H1 (cell line): ENCODE results near the gene METTL18. TPM values are rescaled to one million over a fixed set of nuclear protein-coding genes. Genes with fewer than 3 reads are reported as not detected.

Experiments
- CTCF ChIA-PET: fragments of 300-600 bp; sonication (Branson Sonifier 250); formaldehyde crosslinking; loops from one replicate; lab custom pipeline; 2021; ENCODE audit not compliant: partially characterized antibody; lab: Charles Lee
- POLR2A ChIA-PET: fragments of 300-600 bp; sonication (Branson Sonifier 250); formaldehyde crosslinking; loops from one replicate; lab custom pipeline; 2021; ENCODE audit warnings: inconsistent platforms; ENCODE audit not compliant: partially characterized antibody; lab: Charles Lee
- DNase-seq, 2 experiments: peaks; one replicate each; pipeline versions ENCODE4 v3.0.0 to v3.0.0-alpha.2; 2010 to 2022; ENCODE audit warnings: low spot score in 2 of 2, low read depth in 1 of 2, mixed read lengths in 1 of 2
- FAIRE-seq: peaks from 2 replicates; lab custom pipeline; 2011; peaks lifted over from hg19 to GRCh38; lab: Jason Lieb, UNC
- H2AFZ ChIP-seq: 2 replicates; pipeline ENCODE4 v1.8.1; 2012; ENCODE audit warnings: low read length, inconsistent platforms
- H2AK5ac ChIP-seq: 2 replicates; pipeline ENCODE4 v1.6.1; 2013; ENCODE audit warnings: low read depth, low read length
- H2BK120ac ChIP-seq: replicated peaks from 2 replicates; pipeline ENCODE3; 2013; ENCODE audit warnings: low read depth, low read length, inconsistent platforms
- H2BK12ac ChIP-seq: 2 replicates; pipeline ENCODE4 v1.6.1; 2013; ENCODE audit warnings: low read depth, low read length
- H2BK15ac ChIP-seq: 2 replicates; pipeline ENCODE4 v1.6.1; 2013; ENCODE audit warnings: low read length
- H2BK20ac ChIP-seq: 2 replicates; pipeline ENCODE4 v1.6.1; 2013; ENCODE audit warnings: low read length
- H2BK5ac ChIP-seq: 2 replicates; pipeline ENCODE4 v1.6.1; 2013; ENCODE audit warnings: low read depth, low read length
- H3K14ac ChIP-seq: 2 replicates; pipeline ENCODE4 v1.6.1; 2013; ENCODE audit warnings: inconsistent platforms; ENCODE audit not compliant: insufficient read length
- H3K18ac ChIP-seq: 2 replicates; pipeline ENCODE4 v1.6.1; 2013; ENCODE audit warnings: low read length; ENCODE audit errors: extremely low read depth
- H3K23ac ChIP-seq: 2 replicates; pipeline ENCODE4 v1.6.1; 2013; ENCODE audit warnings: inconsistent platforms; ENCODE audit not compliant: insufficient read length
- H3K23me2 ChIP-seq: 2 replicates; pipeline ENCODE4 v1.6.1; 2013; ENCODE audit warnings: low read depth, low read length
- H3K27ac ChIP-seq: 2 replicates; pipeline ENCODE4 v1.6.1; 2011; ENCODE audit warnings: low read depth, low read length, inconsistent platforms
- H3K27me3 ChIP-seq, 4 experiments: replicated peaks in 1 of 4; 1 replicate in 1 of 4; 2 replicates in 3 of 4; pipeline versions ENCODE4 v1.6.1 to v1.8.1; 2011 to 2013; ENCODE audit warnings: low read length in 3 of 4, mild to moderate bottlenecking in 3 of 4, inconsistent platforms in 2 of 4, mixed read lengths in 2 of 4, moderate library complexity in 1 of 4; ENCODE audit not compliant: control insufficient read depth in 3 of 4, insufficient read depth in 3 of 4; ENCODE audit errors: extremely low read depth in 1 of 4
- H3K36me3 ChIP-seq, 4 experiments: 2 replicates each; pipeline versions ENCODE4 v1.6.1 to v1.8.1; 2011 to 2013; ENCODE audit warnings: mild to moderate bottlenecking in 4 of 4, low read length in 3 of 4, moderate library complexity in 2 of 4, control low read depth in 1 of 4, inconsistent platforms in 1 of 4; ENCODE audit not compliant: insufficient read depth in 4 of 4, control insufficient read depth in 2 of 4
- H3K4ac ChIP-seq: replicated peaks from 2 replicates; pipeline ENCODE3; 2013; ENCODE audit warnings: low read length, low read depth, mixed read lengths, inconsistent platforms; ENCODE audit not compliant: insufficient read length
- H3K4me1 ChIP-seq, 4 experiments: replicated peaks in 1 of 4; 1 replicate in 1 of 4; 2 replicates in 3 of 4; pipeline versions ENCODE4 v1.6.1 to v1.8.1; 2011 to 2013; ENCODE audit warnings: low read length in 3 of 4, inconsistent platforms in 2 of 4, mixed read lengths in 1 of 4; ENCODE audit not compliant: insufficient read depth in 4 of 4, control insufficient read depth in 3 of 4
- H3K4me2 ChIP-seq, 2 experiments: 2 replicates each; pipeline versions ENCODE4 v1.6.1 to v1.8.1; 2011 to 2013; ENCODE audit warnings: low read depth in 2 of 2, low read length in 2 of 2, control low read depth in 1 of 2, inconsistent platforms in 1 of 2, mild to moderate bottlenecking in 1 of 2; ENCODE audit not compliant: insufficient read depth in 1 of 2
- H3K4me3 ChIP-seq, 4 experiments: fragments of 200-600, 300-600 bp in 1 of 4; sonication (generic), shearing (Covaris generic), sonication (Bioruptor Twin) in 1 of 4; 2 replicates each; pipeline versions ENCODE4 v1.5.1 to v1.8.1; 2011 to 2016; ENCODE audit warnings: low read length in 4 of 4, low read depth in 3 of 4, control low read depth in 2 of 4, inconsistent platforms in 2 of 4, mild to moderate bottlenecking in 2 of 4, mixed read lengths in 1 of 4, moderate library complexity in 1 of 4; ENCODE audit not compliant: insufficient read depth in 2 of 4; ENCODE audit errors: extremely low read depth in 1 of 4
- H3K56ac ChIP-seq: replicated peaks from 2 replicates; pipeline ENCODE3; 2013; ENCODE audit warnings: low read depth, mild to moderate bottlenecking, mixed read lengths, low read length, inconsistent platforms; ENCODE audit not compliant: insufficient read length
- H3K79me1 ChIP-seq: 2 replicates; pipeline ENCODE4 v1.6.1; 2013; ENCODE audit warnings: low read depth, low read length, control low read depth
- H3K79me2 ChIP-seq, 2 experiments: 2 replicates each; pipeline versions ENCODE4 v1.6.1 to v1.8.1; 2012 to 2013; ENCODE audit warnings: low read length in 2 of 2, mild to moderate bottlenecking in 2 of 2, inconsistent platforms in 1 of 2; ENCODE audit not compliant: insufficient read depth in 2 of 2, control insufficient read depth in 1 of 2
- H3K9ac ChIP-seq, 4 experiments: replicated peaks in 1 of 4; 1 replicate in 1 of 4; 2 replicates in 3 of 4; pipeline versions ENCODE4 v1.6.1 to v1.8.1; 2011 to 2013; ENCODE audit warnings: low read depth in 3 of 4, low read length in 3 of 4, control low read depth in 2 of 4, mild to moderate bottlenecking in 2 of 4, moderate library complexity in 2 of 4, inconsistent platforms in 1 of 4; ENCODE audit errors: extremely low read depth in 1 of 4
- H3K9me3 ChIP-seq, 2 experiments: 2 replicates each; pipeline versions ENCODE4 v1.6.1 to v1.8.1; 2012 to 2013; ENCODE audit warnings: mild to moderate bottlenecking in 2 of 2, moderate library complexity in 2 of 2, control low read depth in 1 of 2, inconsistent platforms in 1 of 2, low read depth in 1 of 2, low read length in 1 of 2, mixed read lengths in 1 of 2; ENCODE audit not compliant: insufficient read depth in 2 of 2
- H4K20me1 ChIP-seq, 2 experiments: replicated peaks in 1 of 2; 2 replicates each; pipeline versions ENCODE3 to v1.8.1; 2011 to 2013; ENCODE audit warnings: inconsistent platforms in 2 of 2, low read length in 2 of 2, mild to moderate bottlenecking in 1 of 2; ENCODE audit not compliant: insufficient read depth in 2 of 2, control insufficient read depth in 1 of 2
- H4K5ac ChIP-seq: 2 replicates; pipeline ENCODE4 v1.6.1; 2013; ENCODE audit warnings: low read length, low read depth, mixed read lengths, inconsistent platforms; ENCODE audit not compliant: insufficient read length
- H4K8ac ChIP-seq: 2 replicates; pipeline ENCODE4 v1.8.0; 2013; ENCODE audit warnings: mild to moderate bottlenecking, moderate library complexity, low read length, inconsistent platforms; ENCODE audit not compliant: insufficient read depth; ENCODE audit errors: extremely low read depth
- H4K91ac ChIP-seq: replicated peaks from 2 replicates; pipeline ENCODE3; 2013; ENCODE audit warnings: low read length, mixed read lengths, inconsistent platforms; ENCODE audit not compliant: insufficient read length
- EGR1 ChIP-seq: IDR thresholded peaks from 2 replicates; pipeline ENCODE4 v1.6.1; 2011; ENCODE audit warnings: low read depth, low read length, borderline replicate concordance
- POLR2AphosphoS5 ChIP-seq: IDR thresholded peaks from 2 replicates; pipeline ENCODE4 v1.6.1; 2011; ENCODE audit warnings: low read depth, low read length
- SRF ChIP-seq: IDR thresholded peaks from 2 replicates; pipeline ENCODE4 v1.6.1; 2011; ENCODE audit warnings: mild to moderate bottlenecking, low read depth, low read length, moderate library complexity
- WGBS, 2 experiments: shearing (Covaris generic) in 1 of 2; methylation state at CpG; one replicate each; pipeline versions ENCODE4 v1.1.6 to v1.1.7; 2013 to 2015; ENCODE audit warnings: low lambda C conversion rate in 2 of 2, mixed read lengths in 2 of 2, inconsistent platforms in 1 of 2, low coverage in 1 of 2, missing lambda C conversion rate in 1 of 2; ENCODE audit not compliant: insufficient replicate concordance in 2 of 2, insufficient coverage in 1 of 2, insufficient read length in 1 of 2; ENCODE audit errors: extremely low coverage in 1 of 2, missing lambda C conversion rate in 1 of 2; 5-methylcytosine and 5-hydroxymethylcytosine counted together
- polyA plus RNA-seq, 7 experiments: library from polyadenylated mRNA; depleted of rRNA in 3 of 7; stranded (reverse) in 5 of 7; unstranded in 2 of 7; fragments of >200 nt in 5 of 7; fragments of 200-250 nt in 2 of 7; gene quantifications; 1 replicate in 5 of 7; 2 replicates in 1 of 7; 4 replicates in 1 of 7; pipeline versions ENCODE4 v1.2.1 to v1.2.3, GENCODE V29; 2011 to 2013; ENCODE audit warnings: missing spikeins in 2 of 7, mixed read lengths in 2 of 7
- total RNA-seq: library from RNA; stranded (reverse); fragmentation: NEBNext Ultra II Directional; extraction: Animal tissue kit (Norgen Biotek cat#: 25700); gene quantifications from 2 replicates; pipeline ENCODE4 v1.2.1, GENCODE V29; 2021

METTL18 gene
- total and polyA plus RNA-seq, 2 of the 8 experiments (the other 6 are each of a cell fraction or from before 2014, with no cell fraction given), result 1.4 to 7.6 TPM

GRCh38 chr1:169814265-169814664, 19.6 kb upstream of the METTL18 start:
- Histone ChIP-seq H2BK20ac (no peak overlapping the region), H3K56ac (no peak overlapping the region), H4K20me1 (peaks cover 0 to 3% of the 10 kb centered on the region in 2 experiments), H2BK15ac (no peak overlapping the region), H3K23ac (no peak overlapping the region), H3K9me3 (no peaks in the 10 kb centered on the region), H2AFZ (no peak overlapping the region)
- CTCF ChIA-PET, result no interaction called here
- no peak for FAIRE-seq
- no peak for DNase-seq
- no peak for TF ChIP-seq POLR2AphosphoS5
- no peak for TF ChIP-seq SRF
- no peak for TF ChIP-seq EGR1
- TF ChIP-seq, all 59 proteins: peak for 0
- Histone ChIP-seq H2AK5ac (no peak overlapping the region), H3K79me2 (no peaks in the 10 kb centered on the region), H3K18ac (no peak overlapping the region), H2BK120ac (no peak overlapping the region), H3K4me3 (no peak overlapping the region), H3K9ac (no peak overlapping the region), H4K5ac (no peak overlapping the region), H3K4me2 (no peak overlapping the region), H3K14ac (no peak overlapping the region), H3K4me1 (no peaks in the 10 kb centered on the region), H4K8ac (no peak overlapping the region), H4K91ac (no peak overlapping the region), H3K27ac (no peak overlapping the region), H2BK12ac (no peak overlapping the region), H3K4ac (no peak overlapping the region), H3K36me3 (peaks cover 2 to 36% (median 17%) of the 10 kb centered on the region in 4 experiments; a peak in 5 of 8 replicates), H2BK5ac (no peak overlapping the region), H3K79me1 (no peaks in the 10 kb centered on the region; the same call in 1 of the 2 replicates), H3K23me2 (no peaks in the 10 kb centered on the region), H3K27me3 (no peaks in the 10 kb centered on the region)
- POLR2A ChIA-PET, result no interaction called here
- 66% methylated on average over 2 of the region's 2 CpGs; no CpG with 5 or more reads in 1 of the 2 experiments for WGBS, 2 experiments
